HepG2 (cell line): ENCODE data around the gene RAB8A. TPM values are rescaled to one million over a fixed set of nuclear protein-coding genes. Genes with fewer than 3 reads are reported as not detected.

Source experiments
- HHEX ChIP-seq: IDR thresholded peaks from 2 replicates; pipeline ENCODE4 v1.6.1; 2016; ENCODE audit warnings: control low read depth
- HNRNPLL ChIP-seq: fragments of 200-400 bp; formaldehyde crosslinking; IDR thresholded peaks from 2 replicates; pipeline ENCODE4 v1.6.1; 2017; ENCODE audit warnings: mild to moderate bottlenecking, low read depth, low read length; ENCODE audit not compliant: poor library complexity, severe bottlenecking
- HOXA7 ChIP-seq: sonication (generic); formaldehyde crosslinking; IDR thresholded peaks from 2 replicates; pipeline ENCODE4 v1.8.1; 2022; ENCODE audit warnings: mild to moderate bottlenecking, missing genetic modification reagents, moderate library complexity
- NFKB2 ChIP-seq: sonication (generic); formaldehyde crosslinking; IDR thresholded peaks from 2 replicates; pipeline ENCODE4 v1.4.0; 2020; ENCODE audit warnings: missing genetic modification reagents, borderline replicate concordance
- NR3C1 ChIP-seq: sonication (generic); formaldehyde crosslinking; IDR thresholded peaks from 2 replicates; pipeline ENCODE4 v1.4.0; 2020; ENCODE audit warnings: missing genetic modification reagents
- PAF1 ChIP-seq: IDR thresholded peaks from 2 replicates; pipeline ENCODE4 v1.6.1; 2016; ENCODE audit warnings: missing genetic modification reagents, missing compliant biosample characterization
- TEAD3 ChIP-seq: optimal IDR thresholded peaks from 2 replicates; pipeline ENCODE3; 2016; ENCODE audit warnings: borderline replicate concordance
- ZBTB42 ChIP-seq: sonication (generic); formaldehyde crosslinking; IDR thresholded peaks from 2 replicates; pipeline ENCODE4 v1.5.0; 2020; ENCODE audit warnings: mild to moderate bottlenecking, missing genetic modification reagents
- ZMYM3 ChIP-seq: sonication (generic); formaldehyde crosslinking; IDR thresholded peaks from 2 replicates; pipeline ENCODE4 v1.5.1; 2020; ENCODE audit warnings: mild to moderate bottlenecking, missing genetic modification reagents
- ZNF879 ChIP-seq: sonication (generic); formaldehyde crosslinking; IDR thresholded peaks from 2 replicates; pipeline ENCODE4 v1.8.1; 2023; ENCODE audit warnings: missing genetic modification reagents
- polyA plus RNA-seq, 8 experiments: library from polyadenylated mRNA; depleted of rRNA in 3 of 8; stranded (reverse) in 7 of 8; unstranded in 1 of 8; fragments of >200 nt; fragmentation: Illumina TruSeq in 4 of 8; extraction: Trizol in 4 of 8; gene quantifications; 2 replicates each; pipeline versions ENCODE4 v1.2.1 to v1.2.3, GENCODE V29; 2011 to 2016; ENCODE audit warnings: low read depth in 4 of 8, missing spikeins in 1 of 8, mixed read lengths in 1 of 8; ENCODE audit not compliant: insufficient read depth in 1 of 8
- total RNA-seq, 5 experiments: library from RNA; depleted of rRNA; stranded (reverse); fragments of >200 nt; fragmentation: Illumina TruSeq; extraction: Trizol; gene quantifications; 2 replicates each; pipeline ENCODE4 v1.2.3, GENCODE V29; 2016; ENCODE audit warnings: low read depth in 1 of 5
- TF ChIP-seq, protein P1 (sequence below): sonication (generic); formaldehyde crosslinking; IDR thresholded peaks from 2 replicates; pipeline ENCODE4 v1.9.0; 2021; ENCODE audit warnings: missing genetic modification reagents, borderline replicate concordance
- TF ChIP-seq, protein P2 (sequence below): sonication (generic); formaldehyde crosslinking; IDR thresholded peaks from 2 replicates; pipeline ENCODE4 v1.4.0; 2020; ENCODE audit warnings: missing genetic modification reagents, borderline replicate concordance
- TF ChIP-seq, protein P3 (sequence below): sonication (generic); formaldehyde crosslinking; conservative IDR thresholded peaks from 2 replicates; pipeline ENCODE4 v1.5.0; 2020; ENCODE audit warnings: missing genetic modification reagents
- TF ChIP-seq, protein P4 (sequence below): sonication (generic); formaldehyde crosslinking; conservative IDR thresholded peaks from 2 replicates; pipeline ENCODE4 v1.4.0; 2020; ENCODE audit warnings: missing genetic modification reagents
- TF ChIP-seq, protein P5 (sequence below): sonication (generic); formaldehyde crosslinking; IDR thresholded peaks from 2 replicates; pipeline ENCODE4 v1.4.0; 2020; ENCODE audit warnings: missing genetic modification reagents, borderline replicate concordance

Gene RAB8A
- total and polyA plus RNA-seq, 2 of the 13 experiments (the other 11 are each of a cell fraction or from before 2014, with no cell fraction given): 36.7 to 45.0 TPM

DNA sequence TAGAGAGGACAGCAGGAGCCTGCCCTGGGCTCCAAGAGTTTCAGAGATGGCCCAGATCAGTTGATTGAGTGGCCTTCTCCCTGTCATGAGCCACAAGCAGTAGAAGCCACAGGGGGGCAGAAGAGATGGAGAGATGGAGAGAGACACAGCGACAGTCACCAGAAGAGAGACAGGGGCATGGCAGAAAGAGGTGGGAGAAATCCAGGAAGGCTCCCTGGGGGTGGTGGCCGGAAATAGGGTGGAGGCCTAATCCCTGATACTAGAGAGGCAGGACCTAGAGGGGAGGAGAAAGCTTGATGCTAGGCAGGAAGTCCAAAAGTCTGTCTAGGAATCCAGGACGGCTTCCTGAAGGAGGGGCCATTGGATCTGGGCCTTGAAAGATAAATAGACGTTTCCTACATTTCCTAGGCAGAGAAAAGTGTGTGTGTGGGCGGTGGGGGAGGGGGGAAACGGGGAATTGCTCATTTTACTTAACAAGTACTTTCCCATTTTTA, 45.0 kb upstream of the RAB8A start (continued):
- TF ChIP-seq, protein P1, sequence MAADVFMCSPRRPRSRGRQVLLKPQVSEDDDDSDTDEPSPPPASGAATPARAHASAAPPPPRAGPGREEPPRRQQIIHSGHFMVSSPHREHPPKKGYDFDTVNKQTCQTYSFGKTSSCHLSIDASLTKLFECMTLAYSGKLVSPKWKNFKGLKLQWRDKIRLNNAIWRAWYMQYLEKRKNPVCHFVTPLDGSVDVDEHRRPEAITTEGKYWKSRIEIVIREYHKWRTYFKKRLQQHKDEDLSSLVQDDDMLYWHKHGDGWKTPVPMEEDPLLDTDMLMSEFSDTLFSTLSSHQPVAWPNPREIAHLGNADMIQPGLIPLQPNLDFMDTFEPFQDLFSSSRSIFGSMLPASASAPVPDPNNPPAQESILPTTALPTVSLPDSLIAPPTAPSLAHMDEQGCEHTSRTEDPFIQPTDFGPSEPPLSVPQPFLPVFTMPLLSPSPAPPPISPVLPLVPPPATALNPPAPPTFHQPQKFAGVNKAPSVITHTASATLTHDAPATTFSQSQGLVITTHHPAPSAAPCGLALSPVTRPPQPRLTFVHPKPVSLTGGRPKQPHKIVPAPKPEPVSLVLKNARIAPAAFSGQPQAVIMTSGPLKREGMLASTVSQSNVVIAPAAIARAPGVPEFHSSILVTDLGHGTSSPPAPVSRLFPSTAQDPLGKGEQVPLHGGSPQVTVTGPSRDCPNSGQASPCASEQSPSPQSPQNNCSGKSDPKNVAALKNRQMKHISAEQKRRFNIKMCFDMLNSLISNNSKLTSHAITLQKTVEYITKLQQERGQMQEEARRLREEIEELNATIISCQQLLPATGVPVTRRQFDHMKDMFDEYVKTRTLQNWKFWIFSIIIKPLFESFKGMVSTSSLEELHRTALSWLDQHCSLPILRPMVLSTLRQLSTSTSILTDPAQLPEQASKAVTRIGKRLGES (CRISPR knock-in tag): no peak
- TF ChIP-seq PAF1 (no peak), HHEX (CRISPR knock-in tag) (no peak), NR3C1 (CRISPR knock-in tag) (no peak), NFKB2 (CRISPR knock-in tag) (no peak), HNRNPLL (no peak), TEAD3 (CRISPR knock-in tag) (peak; percentile 36), ZMYM3 (CRISPR knock-in tag) (peak; percentile 99), ZNF879 (CRISPR knock-in tag) (no peak), HOXA7 (no peak), ZBTB42 (no peak)
- TF ChIP-seq, protein P2, sequence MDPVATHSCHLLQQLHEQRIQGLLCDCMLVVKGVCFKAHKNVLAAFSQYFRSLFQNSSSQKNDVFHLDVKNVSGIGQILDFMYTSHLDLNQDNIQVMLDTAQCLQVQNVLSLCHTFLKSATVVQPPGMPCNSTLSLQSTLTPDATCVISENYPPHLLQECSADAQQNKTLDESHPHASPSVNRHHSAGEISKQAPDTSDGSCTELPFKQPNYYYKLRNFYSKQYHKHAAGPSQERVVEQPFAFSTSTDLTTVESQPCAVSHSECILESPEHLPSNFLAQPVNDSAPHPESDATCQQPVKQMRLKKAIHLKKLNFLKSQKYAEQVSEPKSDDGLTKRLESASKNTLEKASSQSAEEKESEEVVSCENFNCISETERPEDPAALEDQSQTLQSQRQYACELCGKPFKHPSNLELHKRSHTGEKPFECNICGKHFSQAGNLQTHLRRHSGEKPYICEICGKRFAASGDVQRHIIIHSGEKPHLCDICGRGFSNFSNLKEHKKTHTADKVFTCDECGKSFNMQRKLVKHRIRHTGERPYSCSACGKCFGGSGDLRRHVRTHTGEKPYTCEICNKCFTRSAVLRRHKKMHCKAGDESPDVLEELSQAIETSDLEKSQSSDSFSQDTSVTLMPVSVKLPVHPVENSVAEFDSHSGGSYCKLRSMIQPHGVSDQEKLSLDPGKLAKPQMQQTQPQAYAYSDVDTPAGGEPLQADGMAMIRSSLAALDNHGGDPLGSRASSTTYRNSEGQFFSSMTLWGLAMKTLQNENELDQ (CRISPR knock-in tag): no peak
- TF ChIP-seq, protein P3, sequence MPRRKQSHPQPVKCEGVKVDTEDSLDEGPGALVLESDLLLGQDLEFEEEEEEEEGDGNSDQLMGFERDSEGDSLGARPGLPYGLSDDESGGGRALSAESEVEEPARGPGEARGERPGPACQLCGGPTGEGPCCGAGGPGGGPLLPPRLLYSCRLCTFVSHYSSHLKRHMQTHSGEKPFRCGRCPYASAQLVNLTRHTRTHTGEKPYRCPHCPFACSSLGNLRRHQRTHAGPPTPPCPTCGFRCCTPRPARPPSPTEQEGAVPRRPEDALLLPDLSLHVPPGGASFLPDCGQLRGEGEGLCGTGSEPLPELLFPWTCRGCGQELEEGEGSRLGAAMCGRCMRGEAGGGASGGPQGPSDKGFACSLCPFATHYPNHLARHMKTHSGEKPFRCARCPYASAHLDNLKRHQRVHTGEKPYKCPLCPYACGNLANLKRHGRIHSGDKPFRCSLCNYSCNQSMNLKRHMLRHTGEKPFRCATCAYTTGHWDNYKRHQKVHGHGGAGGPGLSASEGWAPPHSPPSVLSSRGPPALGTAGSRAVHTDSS: no peak
- TF ChIP-seq, protein P4, sequence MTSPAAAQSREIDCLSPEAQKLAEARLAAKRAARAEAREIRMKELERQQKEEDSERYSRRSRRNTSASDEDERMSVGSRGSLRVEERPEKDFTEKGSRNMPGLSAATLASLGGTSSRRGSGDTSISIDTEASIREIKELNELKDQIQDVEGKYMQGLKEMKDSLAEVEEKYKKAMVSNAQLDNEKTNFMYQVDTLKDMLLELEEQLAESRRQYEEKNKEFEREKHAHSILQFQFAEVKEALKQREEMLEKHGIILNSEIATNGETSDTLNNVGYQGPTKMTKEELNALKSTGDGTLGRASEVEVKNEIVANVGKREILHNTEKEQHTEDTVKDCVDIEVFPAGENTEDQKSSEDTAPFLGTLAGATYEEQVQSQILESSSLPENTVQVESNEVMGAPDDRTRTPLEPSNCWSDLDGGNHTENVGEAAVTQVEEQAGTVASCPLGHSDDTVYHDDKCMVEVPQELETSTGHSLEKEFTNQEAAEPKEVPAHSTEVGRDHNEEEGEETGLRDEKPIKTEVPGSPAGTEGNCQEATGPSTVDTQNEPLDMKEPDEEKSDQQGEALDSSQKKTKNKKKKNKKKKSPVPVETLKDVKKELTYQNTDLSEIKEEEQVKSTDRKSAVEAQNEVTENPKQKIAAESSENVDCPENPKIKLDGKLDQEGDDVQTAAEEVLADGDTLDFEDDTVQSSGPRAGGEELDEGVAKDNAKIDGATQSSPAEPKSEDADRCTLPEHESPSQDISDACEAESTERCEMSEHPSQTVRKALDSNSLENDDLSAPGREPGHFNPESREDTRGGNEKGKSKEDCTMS (CRISPR knock-in tag): no peak
- TF ChIP-seq, protein P5, sequence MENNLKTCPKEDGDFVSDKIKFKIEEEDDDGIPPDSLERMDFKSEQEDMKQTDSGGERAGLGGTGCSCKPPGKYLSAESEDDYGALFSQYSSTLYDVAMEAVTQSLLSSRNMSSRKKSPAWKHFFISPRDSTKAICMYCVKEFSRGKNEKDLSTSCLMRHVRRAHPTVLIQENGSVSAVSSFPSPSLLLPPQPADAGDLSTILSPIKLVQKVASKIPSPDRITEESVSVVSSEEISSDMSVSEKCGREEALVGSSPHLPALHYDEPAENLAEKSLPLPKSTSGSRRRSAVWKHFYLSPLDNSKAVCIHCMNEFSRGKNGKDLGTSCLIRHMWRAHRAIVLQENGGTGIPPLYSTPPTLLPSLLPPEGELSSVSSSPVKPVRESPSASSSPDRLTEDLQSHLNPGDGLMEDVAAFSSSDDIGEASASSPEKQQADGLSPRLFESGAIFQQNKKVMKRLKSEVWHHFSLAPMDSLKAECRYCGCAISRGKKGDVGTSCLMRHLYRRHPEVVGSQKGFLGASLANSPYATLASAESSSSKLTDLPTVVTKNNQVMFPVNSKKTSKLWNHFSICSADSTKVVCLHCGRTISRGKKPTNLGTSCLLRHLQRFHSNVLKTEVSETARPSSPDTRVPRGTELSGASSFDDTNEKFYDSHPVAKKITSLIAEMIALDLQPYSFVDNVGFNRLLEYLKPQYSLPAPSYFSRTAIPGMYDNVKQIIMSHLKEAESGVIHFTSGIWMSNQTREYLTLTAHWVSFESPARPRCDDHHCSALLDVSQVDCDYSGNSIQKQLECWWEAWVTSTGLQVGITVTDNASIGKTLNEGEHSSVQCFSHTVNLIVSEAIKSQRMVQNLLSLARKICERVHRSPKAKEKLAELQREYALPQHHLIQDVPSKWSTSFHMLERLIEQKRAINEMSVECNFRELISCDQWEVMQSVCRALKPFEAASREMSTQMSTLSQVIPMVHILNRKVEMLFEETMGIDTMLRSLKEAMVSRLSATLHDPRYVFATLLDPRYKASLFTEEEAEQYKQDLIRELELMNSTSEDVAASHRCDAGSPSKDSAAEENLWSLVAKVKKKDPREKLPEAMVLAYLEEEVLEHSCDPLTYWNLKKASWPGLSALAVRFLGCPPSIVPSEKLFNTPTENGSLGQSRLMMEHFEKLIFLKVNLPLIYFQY (CRISPR knock-in tag): no peak
